ENCODE data around the gene SMPX.

SMPX gene

DNA sequence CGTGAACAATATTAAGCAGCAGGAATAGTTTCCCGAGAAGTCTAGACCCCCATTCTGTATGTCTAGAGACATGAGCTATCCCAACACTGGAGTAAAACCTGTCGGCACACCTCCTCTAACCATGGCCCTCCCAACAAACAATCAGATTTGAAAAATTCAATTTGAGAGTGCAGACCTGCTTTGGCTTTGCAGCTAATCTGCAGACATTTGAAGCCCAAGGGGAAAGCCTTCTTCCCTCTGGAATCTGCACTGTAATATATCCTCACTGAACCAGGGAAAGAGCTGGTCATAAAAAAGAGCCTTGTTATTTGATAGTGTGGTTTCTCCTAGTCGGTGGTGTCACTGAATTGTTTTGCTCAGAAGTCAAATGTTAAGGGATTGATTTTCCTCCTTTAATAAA lies 55.2 kb downstream of the SMPX start:
- WGBS, 2 donors (ENCODE audit: extremely low coverage in 2 of 2, insufficient read length in 2 of 2, insufficient replicate concordance in 1 of 2) = no CpG with 5 or more reads among the region's 4 CpGs
- H2AK5ac ChIP-seq (ENCODE audit: low read depth, low read length) = no peak overlapping the region
- H2BK15ac ChIP-seq (ENCODE audit: low read length) = no peak overlapping the region
- no peaks in the 10 kb centered on the region for H3K9me3 ChIP-seq (replicated peaks in 1 of 2; ENCODE audit: control insufficient read depth in 2 of 2, insufficient read depth in 1 of 2, low read depth in 1 of 2, low read length in 2 of 2)
- H3K4me1 ChIP-seq (ENCODE audit: control insufficient read depth in 2 of 2, insufficient read depth in 1 of 2, low read depth in 1 of 2, low read length in 2 of 2) = no peaks in the 10 kb centered on the region
- H3K18ac ChIP-seq (ENCODE audit: low read length) = no peak overlapping the region
- no peak overlapping the region for H3K9ac ChIP-seq (ENCODE audit: low read depth, low read length, poor library complexity)
- H3K27ac ChIP-seq (replicated peaks; ENCODE audit: low read length) = no peak overlapping the region
- H4K8ac ChIP-seq (ENCODE audit: low read depth, low read length) = no peak overlapping the region
- no peak overlapping the region for H2BK120ac ChIP-seq (ENCODE audit: low read depth, low read length)
- H3K4me2 ChIP-seq (ENCODE audit: insufficient read depth, low read length, poor library complexity, severe bottlenecking) = no peak overlapping the region
- H3K14ac ChIP-seq (ENCODE audit: low read length) = no peak overlapping the region
- no peak overlapping the region for H4K91ac ChIP-seq (ENCODE audit: low read depth, low read length, poor library complexity)
- no peaks in the 10 kb centered on the region for H3K79me1 ChIP-seq (ENCODE audit: low read depth, low read length)
- H2BK5ac ChIP-seq (ENCODE audit: low read length) = no peak overlapping the region
- no peak for DNase-seq (ENCODE audit: low spot score)
- H2BK12ac ChIP-seq (ENCODE audit: low read length) = no peak overlapping the region
- no peaks in the 10 kb centered on the region for H3K36me3 ChIP-seq (replicated peaks in 1 of 2; ENCODE audit: control insufficient read depth in 2 of 2, insufficient read depth in 2 of 2, low read length in 2 of 2)
- H2AFZ ChIP-seq (ENCODE audit: low read length) = no peak overlapping the region
- H3K4me3 ChIP-seq (ENCODE audit: low read length in 2 of 2) = no peak overlapping the region
- no peak overlapping the region for H3K4ac ChIP-seq (ENCODE audit: low read length)
- H3K23ac ChIP-seq (ENCODE audit: low read depth, low read length, poor library complexity) = no peak overlapping the region
- peaks cover 0 to 28% (median 0%) of the 10 kb centered on the region in 3 experiments for H3K27me3 ChIP-seq (ENCODE audit: control insufficient read depth in 3 of 3, insufficient read depth in 3 of 3, low read depth in 1 of 3, low read length in 3 of 3)

DNA sequence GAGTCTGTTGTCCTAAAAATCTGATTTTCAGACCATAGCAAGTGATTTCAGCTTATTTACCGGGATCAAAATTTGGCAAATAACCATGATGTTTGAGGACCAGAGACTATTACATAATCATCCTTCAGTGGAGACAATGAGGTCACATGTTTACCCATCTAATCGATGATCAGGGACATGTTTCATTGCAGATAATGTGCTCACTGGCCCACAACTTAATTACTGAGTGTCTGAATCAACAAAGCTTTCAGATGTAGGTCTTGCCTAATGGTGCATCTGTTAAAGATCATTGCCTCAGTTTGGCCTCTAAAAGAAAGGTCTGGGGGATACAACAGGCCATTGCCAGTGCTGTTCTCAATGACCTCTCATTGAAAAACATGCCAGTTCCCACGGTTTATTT lies 56.9 kb downstream of the SMPX start:
- Histone ChIP-seq H2BK12ac (ENCODE audit: low read length) (no peak overlapping the region), H3K27ac (replicated peaks; ENCODE audit: low read length) (no peak overlapping the region), H2BK15ac (ENCODE audit: low read length) (no peak overlapping the region), H3K4me3 (ENCODE audit: low read length in 2 of 2) (no peak overlapping the region), H2AK5ac (ENCODE audit: low read depth, low read length) (no peak overlapping the region), H3K18ac (ENCODE audit: low read length) (no peak overlapping the region), H3K14ac (ENCODE audit: low read length) (no peak overlapping the region), H3K23ac (ENCODE audit: low read depth, low read length, poor library complexity) (no peak overlapping the region), H3K4me2 (ENCODE audit: insufficient read depth, low read length, poor library complexity, severe bottlenecking) (no peak overlapping the region), H4K8ac (ENCODE audit: low read depth, low read length) (no peak overlapping the region), H2AFZ (ENCODE audit: low read length) (no peak overlapping the region), H2BK5ac (ENCODE audit: low read length) (no peak overlapping the region), H2BK120ac (ENCODE audit: low read depth, low read length) (no peak overlapping the region), H3K9ac (ENCODE audit: low read depth, low read length, poor library complexity) (no peak overlapping the region), H3K79me1 (ENCODE audit: low read depth, low read length) (no peaks in the 10 kb centered on the region), H3K4me1 (ENCODE audit: control insufficient read depth in 2 of 2, insufficient read depth in 1 of 2, low read depth in 1 of 2, low read length in 2 of 2) (no peaks in the 10 kb centered on the region), H3K36me3 (replicated peaks in 1 of 2; ENCODE audit: control insufficient read depth in 2 of 2, insufficient read depth in 2 of 2, low read length in 2 of 2) (no peaks in the 10 kb centered on the region), H4K91ac (ENCODE audit: low read depth, low read length, poor library complexity) (no peak overlapping the region), H3K4ac (ENCODE audit: low read length) (no peak overlapping the region), H3K9me3 (replicated peaks in 1 of 2; ENCODE audit: control insufficient read depth in 2 of 2, insufficient read depth in 1 of 2, low read depth in 1 of 2, low read length in 2 of 2) (no peaks in the 10 kb centered on the region), H3K27me3 (ENCODE audit: control insufficient read depth in 3 of 3, insufficient read depth in 3 of 3, low read depth in 1 of 3, low read length in 3 of 3) (peaks cover 0 to 33% (median 0%) of the 10 kb centered on the region in 3 experiments)
- WGBS, 2 donors (ENCODE audit: extremely low coverage in 2 of 2, insufficient read length in 2 of 2, insufficient replicate concordance in 1 of 2) = no CpG with 5 or more reads among the region's 3 CpGs
- no peak for DNase-seq (ENCODE audit: low spot score)

DNA sequence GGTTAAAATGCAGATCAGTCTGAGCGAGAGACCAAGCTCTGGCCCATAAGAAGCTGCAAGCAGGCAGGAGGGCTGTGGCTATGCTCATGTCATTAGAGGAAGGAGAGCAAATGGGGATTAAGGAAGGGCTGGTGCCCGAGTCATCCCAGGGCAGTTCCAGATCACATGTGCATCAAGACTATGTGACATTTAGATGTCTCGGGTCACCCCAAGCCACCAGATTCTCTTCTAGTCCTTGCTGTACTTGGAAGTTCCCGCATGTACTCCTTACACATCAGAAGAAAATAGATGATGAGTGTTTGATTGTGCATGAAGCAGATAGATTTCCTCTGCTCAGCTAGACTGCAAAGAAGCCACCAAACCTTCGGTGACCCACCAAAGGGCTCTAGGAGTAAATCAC lies 57.6 kb downstream of the SMPX start:
- WGBS, 2 donors (ENCODE audit: extremely low coverage in 2 of 2, insufficient read length in 2 of 2, insufficient replicate concordance in 1 of 2) = no CpG with 5 or more reads among the region's 5 CpGs
- no peak overlapping the region for H2BK120ac ChIP-seq (ENCODE audit: low read depth, low read length)
- no peaks in the 10 kb centered on the region for H3K36me3 ChIP-seq (replicated peaks in 1 of 2; ENCODE audit: control insufficient read depth in 2 of 2, insufficient read depth in 2 of 2, low read length in 2 of 2)
- no peak overlapping the region for H3K4ac ChIP-seq (ENCODE audit: low read length)
- H2BK12ac ChIP-seq (ENCODE audit: low read length) = no peak overlapping the region
- no peak overlapping the region for H2AK5ac ChIP-seq (ENCODE audit: low read depth, low read length)
- H3K4me2 ChIP-seq (ENCODE audit: insufficient read depth, low read length, poor library complexity, severe bottlenecking) = no peak overlapping the region
- no peaks in the 10 kb centered on the region for H3K9me3 ChIP-seq (replicated peaks in 1 of 2; ENCODE audit: control insufficient read depth in 2 of 2, insufficient read depth in 1 of 2, low read depth in 1 of 2, low read length in 2 of 2)
- no peak overlapping the region for H3K18ac ChIP-seq (ENCODE audit: low read length)
- H3K9ac ChIP-seq (ENCODE audit: low read depth, low read length, poor library complexity) = no peak overlapping the region
- no peak overlapping the region for H3K4me3 ChIP-seq (ENCODE audit: low read length in 2 of 2)
- no peak for DNase-seq (ENCODE audit: low spot score)
- H2AFZ ChIP-seq (ENCODE audit: low read length) = no peak overlapping the region
- H2BK15ac ChIP-seq (ENCODE audit: low read length) = no peak overlapping the region
- H4K91ac ChIP-seq (ENCODE audit: low read depth, low read length, poor library complexity) = no peak overlapping the region
- H3K27me3 ChIP-seq (ENCODE audit: control insufficient read depth in 3 of 3, insufficient read depth in 3 of 3, low read depth in 1 of 3, low read length in 3 of 3) = peaks cover 0 to 32% (median 0%) of the 10 kb centered on the region in 3 experiments
- no peak overlapping the region for H4K8ac ChIP-seq (ENCODE audit: low read depth, low read length)
- H3K27ac ChIP-seq (replicated peaks; ENCODE audit: low read length) = no peak overlapping the region
- H3K79me1 ChIP-seq (ENCODE audit: low read depth, low read length) = no peaks in the 10 kb centered on the region
- no peak overlapping the region for H2BK5ac ChIP-seq (ENCODE audit: low read length)
- H3K14ac ChIP-seq (ENCODE audit: low read length) = no peak overlapping the region
- no peaks in the 10 kb centered on the region for H3K4me1 ChIP-seq (ENCODE audit: control insufficient read depth in 2 of 2, insufficient read depth in 1 of 2, low read depth in 1 of 2, low read length in 2 of 2)
- H3K23ac ChIP-seq (ENCODE audit: low read depth, low read length, poor library complexity) = no peak overlapping the region

DNA sequence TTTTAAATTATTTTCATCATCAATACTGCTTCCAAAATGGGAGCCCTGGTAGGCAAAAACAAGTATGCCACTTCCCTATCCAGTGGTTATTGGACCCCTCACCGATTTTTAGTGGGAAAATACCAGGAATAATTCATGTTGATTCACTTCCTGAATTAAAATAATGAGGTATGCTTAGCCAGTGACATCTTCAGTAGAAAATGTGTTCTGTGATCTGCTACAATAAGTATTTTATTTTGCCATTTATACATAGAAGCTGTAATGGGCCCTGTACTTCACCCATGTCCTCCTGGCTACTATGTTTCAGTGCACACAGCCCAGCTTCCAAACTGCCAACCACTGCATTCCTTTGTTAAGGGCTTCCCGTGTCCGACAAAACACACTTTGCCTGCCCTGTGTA lies 58.8 kb downstream of the SMPX start:
- no peak overlapping the region for H2AFZ ChIP-seq (ENCODE audit: low read length)
- DNase-seq (ENCODE audit: low spot score) = no peak
- no peak overlapping the region for H3K27ac ChIP-seq (replicated peaks; ENCODE audit: low read length)
- WGBS, 2 donors (ENCODE audit: extremely low coverage in 2 of 2, insufficient read length in 2 of 2, insufficient replicate concordance in 1 of 2) = no CpG with 5 or more reads among the region's 3 CpGs
- H3K4me2 ChIP-seq (ENCODE audit: insufficient read depth, low read length, poor library complexity, severe bottlenecking) = no peak overlapping the region
- no peak overlapping the region for H2AK5ac ChIP-seq (ENCODE audit: low read depth, low read length)
- no peaks in the 10 kb centered on the region for H3K9me3 ChIP-seq (replicated peaks in 1 of 2; ENCODE audit: control insufficient read depth in 2 of 2, insufficient read depth in 1 of 2, low read depth in 1 of 2, low read length in 2 of 2)
- H3K79me1 ChIP-seq (ENCODE audit: low read depth, low read length) = no peaks in the 10 kb centered on the region
- no peak overlapping the region for H4K8ac ChIP-seq (ENCODE audit: low read depth, low read length)
- H3K23ac ChIP-seq (ENCODE audit: low read depth, low read length, poor library complexity) = no peak overlapping the region
- H4K91ac ChIP-seq (ENCODE audit: low read depth, low read length, poor library complexity) = no peak overlapping the region
- no peak overlapping the region for H2BK5ac ChIP-seq (ENCODE audit: low read length)
- no peaks in the 10 kb centered on the region for H3K36me3 ChIP-seq (replicated peaks in 1 of 2; ENCODE audit: control insufficient read depth in 2 of 2, insufficient read depth in 2 of 2, low read length in 2 of 2)
- no peak overlapping the region for H2BK12ac ChIP-seq (ENCODE audit: low read length)
- H2BK15ac ChIP-seq (ENCODE audit: low read length) = no peak overlapping the region
- no peak overlapping the region for H3K4ac ChIP-seq (ENCODE audit: low read length)
- H3K14ac ChIP-seq (ENCODE audit: low read length) = no peak overlapping the region
- H2BK120ac ChIP-seq (ENCODE audit: low read depth, low read length) = no peak overlapping the region
- no peak overlapping the region for H3K18ac ChIP-seq (ENCODE audit: low read length)
- H3K27me3 ChIP-seq (ENCODE audit: control insufficient read depth in 3 of 3, insufficient read depth in 3 of 3, low read depth in 1 of 3, low read length in 3 of 3) = peaks cover 0 to 29% (median 0%) of the 10 kb centered on the region in 3 experiments
- no peak overlapping the region for H3K4me3 ChIP-seq (ENCODE audit: low read length in 2 of 2)
- no peaks in the 10 kb centered on the region for H3K4me1 ChIP-seq (ENCODE audit: control insufficient read depth in 2 of 2, insufficient read depth in 1 of 2, low read depth in 1 of 2, low read length in 2 of 2)
- H3K9ac ChIP-seq (ENCODE audit: low read depth, low read length, poor library complexity) = no peak overlapping the region

Measured in neuronal stem cell (in vitro differentiated cells).